ENCODE measurements around the gene PIK3CD.
A peak's percentile ranks its signal among the peaks of the same experiment; 100 is the strongest.

The PIK3CD gene

DNA sequence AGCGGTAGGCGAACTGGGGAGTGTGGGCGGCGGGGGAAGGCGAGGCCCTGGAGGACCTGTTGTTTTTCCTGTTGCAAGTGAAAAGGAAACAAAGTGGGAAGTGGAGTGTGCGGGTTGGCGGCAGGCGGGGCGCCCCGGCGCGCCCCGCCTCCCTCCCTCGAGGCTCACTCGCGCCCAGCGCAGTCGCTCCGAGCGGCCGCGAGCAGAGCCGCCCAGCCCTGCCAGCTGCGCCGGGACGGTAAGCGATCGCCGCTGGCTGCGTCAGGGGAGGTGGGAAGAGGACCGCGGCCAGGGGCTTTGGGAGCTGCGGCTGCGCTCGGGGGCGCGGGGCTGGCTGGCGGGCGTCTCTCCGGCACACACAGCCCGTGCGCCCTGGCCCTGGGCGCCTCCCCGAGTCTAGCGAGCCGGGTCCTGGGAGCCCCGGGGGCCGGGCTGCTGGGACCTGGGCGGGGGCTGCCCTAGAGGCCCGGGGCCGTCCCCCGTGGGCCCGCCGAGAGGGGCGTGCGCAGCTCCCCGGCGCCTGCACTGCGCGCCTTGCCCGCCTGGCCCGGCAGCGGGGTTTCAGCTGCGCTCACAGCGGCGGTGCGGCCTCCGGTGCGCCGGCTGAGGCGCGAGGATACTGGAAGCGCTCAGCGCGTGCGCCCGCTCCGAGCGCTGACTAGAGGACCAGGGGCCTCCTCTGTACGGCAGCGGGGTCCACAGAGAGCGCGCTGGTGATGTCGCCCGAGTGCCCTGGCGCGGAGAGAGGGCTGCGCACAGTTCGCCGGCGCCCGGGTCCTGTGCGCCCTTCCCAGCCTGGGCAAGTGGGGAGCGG, at the start of gene PIK3CD:
Gene PIK3CD (plus strand): TSS at position 167 of the 814 bp plus-strand sequence. CDS start 58,725 bp downstream, outside the sequence.
- peak; percentile 33 for DNase-seq

DNA sequence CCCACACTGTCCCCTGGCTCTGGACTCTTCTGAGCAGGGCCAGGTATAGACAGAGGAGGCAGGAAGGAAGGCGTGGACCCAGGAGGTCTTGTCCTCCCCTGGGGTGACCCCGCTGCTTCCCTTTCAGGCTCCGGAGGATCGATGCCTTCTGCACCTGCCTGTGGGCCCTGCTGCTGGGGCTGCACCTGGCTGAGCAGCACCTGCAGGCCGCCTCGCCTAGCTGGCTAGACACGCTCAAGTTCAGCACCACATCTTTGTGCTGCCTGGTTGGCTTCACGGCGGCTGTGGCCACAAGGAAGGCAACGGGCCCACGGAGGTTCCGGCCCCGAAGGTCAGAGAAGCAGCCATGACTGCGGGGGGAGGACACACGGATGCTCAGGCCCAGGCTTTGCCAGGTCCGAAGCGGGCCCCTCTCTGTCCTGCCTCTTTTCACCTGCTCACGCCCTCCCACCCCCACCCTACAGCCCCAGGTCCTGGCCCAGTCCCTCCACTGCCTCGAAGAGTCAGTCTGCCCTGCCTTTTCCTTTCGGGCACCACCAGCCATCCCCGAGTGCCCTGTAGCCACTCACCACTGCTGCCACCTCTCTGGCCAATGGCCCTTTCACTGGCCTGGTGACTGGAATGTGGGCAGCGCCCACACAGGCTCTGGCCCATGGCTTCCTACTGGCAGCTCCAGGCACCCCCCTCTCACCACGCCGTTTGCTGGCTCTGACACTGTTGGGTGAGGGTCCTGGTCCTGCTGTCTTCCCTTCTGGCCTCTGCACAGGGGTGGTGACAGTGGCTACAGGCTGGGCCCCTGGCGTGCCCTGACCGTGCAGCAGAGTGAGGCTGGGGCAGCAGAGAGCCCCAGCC, 49.4 kb upstream of the PIK3CD start:
- no peak for DNase-seq

DNA sequence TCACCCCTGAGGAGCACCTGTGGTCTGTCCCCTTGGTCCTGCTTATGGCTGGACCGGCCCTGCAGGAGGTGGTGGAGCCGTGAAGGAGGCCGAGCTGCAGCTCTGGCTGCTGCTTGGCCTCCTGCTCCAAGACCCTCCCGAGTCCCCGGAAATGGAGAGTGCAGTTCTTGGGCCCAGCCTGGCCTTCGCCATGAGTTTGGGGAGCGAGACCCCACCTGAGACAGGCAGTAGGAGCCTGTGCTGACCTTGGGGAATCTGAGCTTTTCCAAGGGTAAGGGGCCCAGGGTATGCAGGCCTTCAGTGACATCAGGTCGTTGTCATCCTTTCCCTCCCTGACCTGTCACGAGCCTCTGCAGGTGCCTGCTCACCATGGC, 48.8 kb upstream of the PIK3CD start:
- no peak for DNase-seq

DNA sequence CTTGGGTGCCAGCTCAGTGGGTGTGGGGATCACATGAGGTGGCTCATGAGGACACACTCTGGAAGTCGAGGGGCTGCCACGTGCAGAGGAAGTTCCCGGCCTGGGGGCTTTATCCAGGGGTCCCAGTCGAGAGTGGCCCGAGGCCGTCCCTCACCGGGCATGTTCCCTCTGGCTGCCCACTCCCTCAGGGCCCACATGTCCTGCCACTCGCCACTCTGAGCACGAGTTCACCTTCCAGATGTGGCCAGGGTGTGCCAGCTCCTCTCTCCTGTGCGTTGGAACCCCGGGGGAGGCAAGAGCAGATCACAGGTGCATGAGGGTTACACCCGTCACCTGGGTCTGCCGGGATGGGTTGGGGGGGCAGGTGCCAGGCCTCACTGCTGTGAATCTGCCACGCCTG, 48.2 kb upstream of the PIK3CD start:
- no peak for DNase-seq

DNA sequence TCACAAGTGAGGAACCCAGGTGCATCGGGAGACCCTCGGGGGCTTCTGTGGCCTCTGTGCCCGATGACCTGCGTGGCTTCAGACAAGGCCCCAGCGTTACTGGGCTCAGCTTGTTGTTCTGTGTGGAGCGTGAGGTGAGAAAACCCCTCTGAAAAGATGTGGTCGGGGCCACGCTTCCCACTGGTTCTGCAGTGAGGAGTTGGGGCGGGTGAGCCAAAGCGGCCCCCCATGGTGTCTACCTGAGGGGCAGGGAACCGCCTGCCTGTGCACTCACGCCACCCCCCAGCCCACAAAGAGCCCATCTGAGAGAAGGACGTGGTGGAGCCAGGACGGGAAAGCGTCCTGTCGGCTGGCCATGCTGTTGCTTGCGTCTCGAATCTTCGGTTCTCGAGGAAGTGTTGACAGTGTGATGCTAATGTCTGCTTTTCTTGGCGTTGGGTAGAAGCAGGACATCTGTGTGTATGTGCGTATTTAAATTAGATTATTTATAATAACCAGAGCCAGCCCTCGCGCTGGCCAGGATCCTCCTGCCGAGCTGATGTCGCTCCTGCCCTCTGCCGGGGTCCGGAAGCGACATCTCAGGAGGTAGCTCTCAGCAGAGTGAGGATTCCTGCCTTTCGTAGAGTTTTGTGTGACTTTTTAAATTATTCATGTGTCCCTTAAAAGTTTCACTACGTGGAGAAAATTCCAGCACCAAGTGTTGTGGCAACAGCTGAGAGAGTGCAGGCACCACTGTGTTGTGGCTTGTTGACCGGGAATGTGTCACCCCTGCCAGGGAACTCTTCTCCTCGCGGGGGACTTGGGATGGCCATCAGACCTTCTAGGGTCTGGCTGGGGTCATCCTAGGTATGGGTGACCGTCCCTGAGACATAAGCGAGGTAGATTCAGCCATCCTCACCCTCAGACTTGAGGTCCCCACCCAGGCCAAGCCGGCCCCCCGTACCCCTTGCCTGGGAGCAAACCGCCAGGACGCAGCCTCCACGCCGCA, 47.5 kb upstream of the PIK3CD start:
- no peak for DNase-seq

DNA sequence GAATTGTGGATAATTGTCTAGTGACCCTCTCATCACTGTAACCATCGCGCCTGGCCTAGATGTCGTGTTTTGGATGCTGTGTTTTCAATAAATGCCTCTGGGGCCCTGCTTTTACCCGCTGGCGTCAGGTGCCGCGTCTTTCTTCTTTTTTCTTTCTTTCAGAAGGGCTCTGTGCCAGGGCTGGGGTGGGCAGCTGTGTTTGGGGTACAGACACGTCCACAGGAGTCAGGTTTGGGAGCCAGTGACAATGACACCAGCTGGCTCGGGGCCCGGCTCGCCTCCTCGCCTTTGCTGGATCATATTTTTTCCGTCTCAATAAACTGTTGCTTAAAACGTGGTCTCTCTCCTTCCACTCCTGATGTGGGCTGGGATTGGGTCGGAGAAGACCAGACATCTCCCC, 46.7 kb upstream of the PIK3CD start:
- no peak for DNase-seq

DNA sequence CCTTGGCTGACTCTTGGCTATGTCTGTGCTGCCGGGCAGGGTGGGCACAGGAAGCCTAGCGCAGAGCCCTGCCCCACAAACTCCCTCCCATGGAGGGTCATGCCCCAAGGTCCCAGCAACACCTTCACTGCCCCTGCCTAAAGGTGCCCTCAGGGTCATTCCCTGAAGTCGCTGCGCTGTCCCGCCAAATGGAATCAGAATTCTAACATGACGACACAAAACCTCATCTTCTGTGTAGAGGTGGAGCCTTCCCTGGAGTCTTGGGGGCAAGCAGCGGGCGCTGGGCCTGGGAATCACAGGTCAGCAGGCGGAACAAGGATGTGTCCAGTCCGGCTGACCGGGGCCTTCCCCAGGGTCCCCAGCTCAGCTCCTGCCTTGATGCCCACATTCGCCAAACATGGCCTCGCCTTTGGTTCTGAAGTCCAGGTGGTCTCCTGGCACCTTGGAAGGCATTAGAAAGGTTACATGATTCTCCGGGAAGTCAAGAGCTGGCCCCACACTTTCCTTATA, 45.5 kb upstream of the PIK3CD start:
- DNase-seq: no peak

DNA sequence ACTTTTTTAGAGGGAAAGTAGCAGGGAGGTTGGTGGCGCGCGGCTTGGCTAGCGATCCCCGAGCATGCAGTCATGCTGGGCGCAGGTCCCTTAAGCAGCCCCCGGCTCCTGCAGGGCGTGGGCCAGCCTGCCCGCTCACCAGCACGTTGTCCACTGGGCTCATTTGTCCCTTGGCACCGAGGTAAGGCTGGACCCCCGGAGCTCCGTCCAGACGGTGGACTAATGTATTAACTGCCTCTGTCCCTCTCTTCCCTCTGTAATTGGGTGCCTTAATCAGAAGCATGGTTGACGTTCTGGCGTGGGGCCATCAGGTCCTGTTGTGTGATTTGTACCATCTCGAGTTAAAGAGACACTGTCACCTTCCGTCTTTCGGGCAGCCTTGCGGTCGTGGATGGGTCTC, 45.1 kb upstream of the PIK3CD start:
- DNase-seq: no peak

DNA sequence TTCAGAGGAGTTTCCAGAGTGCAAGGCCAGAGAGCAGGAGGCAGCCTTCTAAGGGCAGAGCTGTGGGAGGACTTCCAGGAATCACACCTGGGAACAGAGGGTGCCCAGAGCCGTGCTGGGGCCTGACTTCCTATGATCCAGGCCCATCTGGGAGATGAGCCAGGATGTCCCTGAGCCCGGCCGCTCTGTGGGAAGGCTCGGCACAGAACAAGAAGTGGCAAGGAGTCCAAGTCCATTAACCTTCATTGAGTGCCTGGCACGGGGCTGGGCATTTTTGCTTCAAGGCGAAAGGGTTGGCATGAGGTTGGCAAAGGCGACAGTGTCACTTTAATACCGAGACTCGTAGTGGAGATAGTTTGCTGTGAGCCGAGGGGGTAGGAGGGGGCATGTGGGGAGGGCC, 44.6 kb upstream of the PIK3CD start:
- no peak for DNase-seq

DNA sequence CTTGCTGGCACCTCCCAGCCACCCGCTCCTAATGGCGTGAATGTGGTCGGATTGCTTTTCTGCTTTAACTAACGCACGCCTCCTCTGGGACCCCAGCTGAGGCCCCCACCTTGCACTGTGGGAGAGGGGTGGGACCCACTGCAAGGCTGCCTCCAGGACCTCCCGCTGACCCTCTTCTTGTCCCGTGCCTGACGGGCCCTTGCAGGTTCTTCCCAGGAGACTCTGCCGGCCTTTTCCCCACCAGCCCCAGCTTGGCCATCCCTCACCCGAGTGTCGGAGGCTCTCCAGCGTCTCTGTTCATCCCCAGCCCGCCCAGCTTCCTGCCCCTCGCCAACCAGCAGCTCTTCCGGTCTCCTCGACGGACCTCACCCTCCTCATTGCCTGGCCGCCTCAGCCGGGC, 44.2 kb upstream of the PIK3CD start:
- DNase-seq: no peak

DNA sequence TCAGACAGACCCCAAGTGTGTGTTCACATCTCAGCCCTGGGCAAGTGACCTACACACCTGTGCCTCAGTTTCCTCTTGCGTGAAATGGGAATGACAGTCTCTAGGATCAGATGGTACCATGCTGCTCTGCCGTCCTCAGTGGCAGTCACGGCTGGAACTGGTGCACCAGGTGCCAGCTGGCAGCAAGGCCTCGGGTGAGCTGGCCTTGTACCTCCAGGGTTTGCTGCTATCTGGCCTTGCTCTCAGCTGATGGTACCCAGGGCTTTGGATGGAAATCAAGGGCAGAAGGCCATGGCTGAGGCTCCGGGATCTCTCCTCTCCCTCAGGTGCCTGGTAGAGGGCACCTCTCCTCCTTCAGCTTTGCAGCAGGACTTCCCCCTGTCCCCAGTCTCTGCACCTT, 41.5 kb upstream of the PIK3CD start:
- no peak for DNase-seq

DNA sequence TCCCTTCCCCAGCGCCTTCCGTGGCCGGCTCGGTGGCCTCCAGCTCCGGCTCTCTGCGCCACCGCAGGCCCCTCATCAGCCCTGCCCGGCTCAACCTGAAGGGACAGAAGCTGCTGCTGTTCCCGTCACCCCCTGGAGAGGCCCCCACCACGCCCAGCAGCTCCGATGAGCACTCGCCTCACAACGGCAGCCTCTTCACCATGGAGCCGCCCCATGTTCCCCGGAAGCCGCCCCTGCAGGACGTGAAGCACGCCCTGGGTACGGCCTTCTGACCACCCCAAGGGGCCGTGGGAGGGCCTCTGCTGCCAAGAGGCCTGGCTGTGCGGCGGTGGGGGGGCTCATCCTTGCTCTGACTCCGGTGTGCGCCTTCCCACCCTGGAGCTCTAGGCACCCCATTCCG, 41.0 kb upstream of the PIK3CD start:
- no peak for DNase-seq

DNA sequence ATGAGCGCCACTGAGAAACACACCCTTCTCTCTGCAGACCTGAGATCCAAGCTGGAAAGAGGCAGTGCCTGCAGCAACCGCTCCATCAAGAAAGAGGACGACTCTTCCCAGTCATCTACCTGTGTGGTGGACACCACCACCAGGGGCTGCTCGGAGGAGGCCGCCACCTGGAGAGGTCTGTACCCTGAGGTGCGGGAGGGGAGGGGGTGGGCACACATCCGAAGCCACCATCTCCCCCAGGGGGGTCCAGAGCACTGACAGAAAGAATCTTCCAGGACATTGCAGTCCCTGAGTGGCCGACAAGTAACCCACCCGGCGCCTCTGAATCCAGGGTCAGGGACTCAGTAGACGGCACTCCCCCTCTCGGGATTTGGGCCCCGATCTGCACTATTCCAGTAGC, 39.8 kb upstream of the PIK3CD start:
- no peak for DNase-seq

DNA sequence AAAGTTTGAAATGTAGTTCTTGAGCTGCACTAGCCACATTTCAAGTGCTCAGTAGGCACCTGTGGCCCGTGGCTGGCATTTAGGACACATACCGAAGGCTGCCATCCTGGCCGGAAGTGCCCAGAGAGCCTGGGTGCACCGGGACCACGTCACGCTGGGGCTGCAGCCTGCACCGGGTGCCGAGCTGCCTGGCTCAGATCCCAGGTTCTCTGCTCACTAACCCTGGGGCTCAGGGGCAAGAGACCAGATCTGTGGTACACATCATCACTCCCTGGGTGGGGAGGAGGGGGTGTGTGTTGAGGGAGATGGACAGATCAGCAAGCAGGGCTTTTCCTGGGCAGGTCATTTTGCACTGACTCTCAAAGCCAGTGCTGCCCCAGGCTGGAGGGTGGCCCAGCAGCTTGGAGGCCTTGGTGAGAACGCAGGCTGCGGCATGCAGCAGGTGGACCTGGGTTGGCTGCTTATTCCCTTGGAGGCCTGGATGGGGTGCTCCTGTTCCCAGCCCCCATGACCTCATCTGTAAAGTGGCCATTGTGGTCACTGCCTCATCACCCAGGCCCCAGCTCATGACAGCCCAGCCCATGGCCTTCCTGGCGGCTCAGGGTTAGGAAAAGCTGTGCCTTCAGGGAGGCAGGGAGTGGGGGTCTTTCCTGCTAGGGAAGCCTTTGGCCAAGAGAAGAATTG, 39.2 kb upstream of the PIK3CD start:
- DNase-seq: no peak

DNA sequence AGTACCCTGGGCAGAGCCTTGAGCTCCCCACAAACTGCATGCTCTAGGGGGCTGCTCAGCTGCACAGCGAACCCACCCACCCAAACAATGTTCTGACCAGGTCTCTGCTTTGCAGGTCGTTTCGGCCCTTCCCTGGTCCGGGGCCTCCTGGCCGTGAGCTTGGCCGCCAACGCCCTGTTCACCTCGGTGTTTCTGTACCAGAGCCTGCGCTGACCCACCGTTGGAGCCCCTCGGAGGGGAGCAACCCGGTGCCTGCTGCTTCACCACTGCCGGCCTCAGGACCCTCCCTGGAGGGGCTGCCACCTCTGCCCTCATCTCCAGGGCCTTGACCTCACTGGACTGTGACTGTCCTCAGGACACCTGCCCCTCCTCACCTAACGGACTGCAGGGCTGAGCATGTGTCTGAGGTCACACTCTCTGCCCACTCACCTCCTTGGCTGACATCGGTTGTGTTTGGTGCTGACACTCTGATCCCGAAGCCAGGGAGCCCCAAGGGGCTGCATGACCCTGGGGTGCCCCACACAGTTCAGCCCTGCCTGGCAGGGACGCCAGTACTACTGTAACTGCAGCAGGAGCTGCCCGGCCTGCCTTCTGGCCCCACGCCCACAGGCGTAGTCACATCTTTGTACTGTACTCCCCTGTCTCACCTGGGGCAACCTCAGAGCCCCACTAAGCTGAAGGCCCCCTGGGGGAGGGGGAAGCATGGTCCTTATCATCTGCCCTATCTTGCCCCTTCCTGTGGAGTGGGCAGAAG, 38.5 kb upstream of the PIK3CD start:
- DNase-seq: no peak

DNA sequence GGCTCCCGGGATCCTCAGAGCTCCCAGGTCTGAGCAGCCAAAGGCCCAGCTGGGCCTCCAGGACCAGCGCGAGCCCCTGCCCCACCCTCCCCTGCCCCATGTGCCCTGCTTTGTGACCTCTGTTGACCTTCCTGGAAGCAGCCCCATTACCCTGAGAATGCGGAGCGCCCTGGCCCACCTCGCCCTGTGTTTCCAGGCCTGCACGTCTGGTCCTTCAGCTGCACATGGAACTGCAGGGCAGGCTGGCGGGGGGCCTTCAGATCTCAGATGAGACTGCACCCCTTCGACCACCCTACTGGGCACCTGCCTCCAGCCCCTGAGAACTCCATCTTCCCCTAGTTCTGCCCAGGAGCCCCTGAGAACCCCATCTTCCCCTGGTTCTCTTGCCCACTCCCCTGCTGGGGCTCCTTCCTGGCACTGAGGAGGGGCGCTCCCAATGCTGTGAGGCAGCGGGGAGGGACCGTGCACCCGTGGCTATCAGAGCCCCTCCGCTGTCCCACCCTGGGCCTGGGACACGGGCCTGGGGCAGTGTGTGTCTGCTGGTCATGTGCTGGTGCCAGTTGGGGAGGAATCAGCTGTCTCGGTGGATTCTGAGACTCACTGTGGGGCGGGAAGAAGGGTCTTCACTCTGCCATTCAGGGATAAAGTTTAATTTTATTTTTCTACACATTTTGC, 37.8 kb upstream of the PIK3CD start:
- DNase-seq: no peak

DNA sequence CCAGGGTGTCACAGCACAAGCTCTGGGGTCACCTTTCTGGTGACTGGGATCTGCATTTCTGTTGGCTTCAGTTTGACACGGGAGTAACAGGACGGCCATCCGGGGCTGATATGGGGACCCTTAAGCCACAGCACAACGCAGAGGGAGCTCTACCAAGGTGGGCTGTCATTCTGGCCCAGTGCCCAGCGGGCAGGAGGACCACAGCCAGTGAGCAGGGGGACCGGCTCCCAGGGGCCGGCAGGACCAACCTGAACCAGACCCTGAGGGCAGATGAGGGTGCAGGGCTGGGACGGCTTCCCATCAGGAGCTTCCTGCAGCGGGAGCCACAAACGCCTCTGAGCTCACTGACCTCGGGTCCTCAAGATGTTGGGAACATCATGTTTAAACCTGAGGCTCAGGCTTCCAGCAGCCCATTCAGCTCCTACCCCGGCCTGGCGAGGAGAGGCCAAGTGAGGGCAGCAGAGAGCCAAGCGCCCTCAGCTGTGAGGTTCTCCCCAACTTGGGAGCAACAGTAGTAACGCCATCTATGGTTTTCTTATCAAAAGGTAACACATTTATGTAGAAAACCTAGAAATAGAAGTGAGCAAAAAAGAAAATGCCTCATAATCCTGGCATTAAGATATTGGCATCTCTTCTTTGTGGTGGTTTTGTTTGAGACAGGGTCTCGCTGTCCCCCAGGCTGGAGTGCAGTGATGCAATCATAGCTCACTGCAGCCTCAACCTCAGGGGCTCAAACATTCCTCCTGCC, 36.0 kb upstream of the PIK3CD start:
- DNase-seq: peak; percentile 68

DNA sequence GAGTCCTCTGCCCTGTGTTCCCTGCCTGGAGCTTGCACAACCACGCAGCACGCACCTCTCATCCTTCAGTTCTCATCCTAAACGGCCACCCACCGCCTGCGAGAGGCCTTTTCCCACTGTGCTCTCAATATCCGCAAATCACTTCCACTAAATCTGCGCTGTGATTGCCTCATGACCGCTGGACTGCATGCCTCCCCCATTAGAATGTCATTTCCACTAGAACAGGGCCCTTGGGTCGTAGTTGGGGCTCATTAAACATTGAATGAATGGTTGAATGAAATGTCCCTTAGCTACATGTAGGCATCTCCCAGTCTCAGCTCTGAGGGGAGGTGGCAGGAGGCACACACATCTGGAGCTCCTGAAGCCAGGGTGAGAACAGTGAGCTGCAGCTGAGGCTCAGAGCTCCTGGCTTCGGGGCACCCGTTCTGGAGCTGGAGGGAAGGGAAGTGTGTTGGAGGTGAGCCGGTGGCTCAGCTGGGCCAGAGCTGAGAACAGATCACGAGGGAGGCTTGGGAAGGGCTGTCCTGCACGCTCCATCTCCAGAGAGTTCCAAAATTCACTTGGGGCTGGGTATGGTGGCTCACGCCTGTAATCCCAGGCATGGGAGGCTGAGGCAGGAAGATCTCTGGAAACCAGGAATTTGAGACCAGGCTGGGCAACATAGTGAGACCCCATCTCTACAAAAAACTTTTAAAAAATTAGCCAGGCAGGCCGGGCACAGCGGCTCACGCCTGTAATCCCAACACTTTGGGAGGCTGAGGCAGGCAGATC, 32.4 kb upstream of the PIK3CD start:
- peak; percentile 23 for DNase-seq

DNA sequence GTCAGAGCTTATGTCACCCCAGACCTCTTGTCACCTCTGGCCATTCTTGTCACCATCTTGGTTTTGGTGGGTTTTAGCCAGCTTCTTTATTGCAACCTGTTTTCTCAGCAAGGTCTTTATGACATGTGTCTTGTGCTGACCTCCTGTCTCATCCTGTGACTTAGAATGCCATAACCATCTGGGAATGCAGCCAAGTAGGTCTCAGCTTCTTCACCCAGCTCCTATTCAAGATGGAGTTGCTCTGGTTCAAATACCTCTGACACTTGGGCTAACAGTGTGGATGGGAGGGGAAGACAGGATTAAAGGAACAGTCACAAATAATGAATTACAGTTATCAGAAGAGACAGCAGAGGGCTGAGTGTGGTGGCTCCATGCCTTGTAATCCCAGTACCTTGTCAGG, 30.5 kb upstream of the PIK3CD start:
- DNase-seq: peak; percentile 35

Measured in NCI-H82 (cell line).